ENCODE results near the gene UBE2G2.

UBE2G2 gene

DNA sequence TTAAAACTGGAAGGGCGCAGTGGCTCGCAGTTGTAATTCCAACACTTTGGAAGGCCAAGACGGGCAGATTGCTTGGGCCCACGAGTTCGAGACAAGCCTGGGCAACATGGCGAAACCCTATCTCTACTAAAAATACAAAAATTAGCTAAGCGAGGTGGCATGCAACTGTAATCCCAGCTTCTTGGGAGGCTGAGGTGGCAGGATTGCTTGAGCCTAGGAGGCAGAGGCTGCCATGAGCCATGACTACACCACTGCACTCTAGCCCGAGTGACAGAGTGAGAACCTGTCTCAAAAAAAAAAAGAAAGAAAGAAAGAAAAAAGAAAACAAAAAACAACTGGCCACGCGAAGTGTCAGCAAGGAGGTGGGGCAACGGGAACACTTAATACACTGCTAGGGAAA is 6.3 kb downstream of the UBE2G2 start:
- ATAC-seq = no peak
- TF ChIP-seq ZC3H10 (CRISPR knock-in tag; IDR thresholded peaks at IDR 0.05) (no peak), ZNF70 (CRISPR knock-in tag; IDR thresholded peaks at IDR 0.05) (no peak), ZNF565 (CRISPR knock-in tag; conservative IDR thresholded peaks at IDR 0.05; ENCODE audit: low read depth) (no peak), CSDC2 (CRISPR knock-in tag; IDR thresholded peaks at IDR 0.05) (no peak), OSR1 (CRISPR knock-in tag; IDR thresholded peaks at IDR 0.05) (no peak), ARNTL (CRISPR knock-in tag; IDR thresholded peaks at IDR 0.05; ENCODE audit: borderline replicate concordance, low read depth) (no peak), SNAI2 (CRISPR knock-in tag; IDR thresholded peaks at IDR 0.05) (no peak), ZFP30 (CRISPR knock-in tag; IDR thresholded peaks at IDR 0.05) (no peak), ZFP3 (CRISPR knock-in tag; IDR thresholded peaks at IDR 0.05) (no peak), GLIS3 (CRISPR knock-in tag; IDR thresholded peaks at IDR 0.05) (no peak), PPARA (CRISPR knock-in tag; IDR thresholded peaks at IDR 0.05; ENCODE audit: borderline replicate concordance) (no peak), TCF4 (CRISPR knock-in tag; IDR thresholded peaks at IDR 0.05; ENCODE audit: borderline replicate concordance) (no peak)
- TF ChIP-seq, protein P1, sequence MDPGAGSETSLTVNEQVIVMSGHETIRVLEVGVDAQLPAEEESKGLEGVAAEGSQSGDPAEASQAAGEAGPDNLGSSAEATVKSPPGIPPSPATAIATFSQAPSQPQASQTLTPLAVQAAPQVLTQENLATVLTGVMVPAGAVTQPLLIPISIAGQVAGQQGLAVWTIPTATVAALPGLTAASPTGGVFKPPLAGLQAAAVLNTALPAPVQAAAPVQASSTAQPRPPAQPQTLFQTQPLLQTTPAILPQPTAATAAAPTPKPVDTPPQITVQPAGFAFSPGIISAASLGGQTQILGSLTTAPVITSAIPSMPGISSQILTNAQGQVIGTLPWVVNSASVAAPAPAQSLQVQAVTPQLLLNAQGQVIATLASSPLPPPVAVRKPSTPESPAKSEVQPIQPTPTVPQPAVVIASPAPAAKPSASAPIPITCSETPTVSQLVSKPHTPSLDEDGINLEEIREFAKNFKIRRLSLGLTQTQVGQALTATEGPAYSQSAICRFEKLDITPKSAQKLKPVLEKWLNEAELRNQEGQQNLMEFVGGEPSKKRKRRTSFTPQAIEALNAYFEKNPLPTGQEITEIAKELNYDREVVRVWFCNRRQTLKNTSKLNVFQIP (CRISPR knock-in tag; IDR thresholded peaks at IDR 0.05; ENCODE audit: borderline replicate concordance, low read depth) = no peak
- TF ChIP-seq, protein P2, sequence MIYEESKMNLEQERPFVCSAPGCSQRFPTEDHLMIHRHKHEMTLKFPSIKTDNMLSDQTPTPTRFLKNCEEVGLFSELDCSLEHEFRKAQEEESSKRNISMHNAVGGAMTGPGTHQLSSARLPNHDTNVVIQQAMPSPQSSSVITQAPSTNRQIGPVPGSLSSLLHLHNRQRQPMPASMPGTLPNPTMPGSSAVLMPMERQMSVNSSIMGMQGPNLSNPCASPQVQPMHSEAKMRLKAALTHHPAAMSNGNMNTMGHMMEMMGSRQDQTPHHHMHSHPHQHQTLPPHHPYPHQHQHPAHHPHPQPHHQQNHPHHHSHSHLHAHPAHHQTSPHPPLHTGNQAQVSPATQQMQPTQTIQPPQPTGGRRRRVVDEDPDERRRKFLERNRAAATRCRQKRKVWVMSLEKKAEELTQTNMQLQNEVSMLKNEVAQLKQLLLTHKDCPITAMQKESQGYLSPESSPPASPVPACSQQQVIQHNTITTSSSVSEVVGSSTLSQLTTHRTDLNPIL (CRISPR knock-in tag; IDR thresholded peaks at IDR 0.05; ENCODE audit: low read depth) = no peak
- TF ChIP-seq, protein P3, sequence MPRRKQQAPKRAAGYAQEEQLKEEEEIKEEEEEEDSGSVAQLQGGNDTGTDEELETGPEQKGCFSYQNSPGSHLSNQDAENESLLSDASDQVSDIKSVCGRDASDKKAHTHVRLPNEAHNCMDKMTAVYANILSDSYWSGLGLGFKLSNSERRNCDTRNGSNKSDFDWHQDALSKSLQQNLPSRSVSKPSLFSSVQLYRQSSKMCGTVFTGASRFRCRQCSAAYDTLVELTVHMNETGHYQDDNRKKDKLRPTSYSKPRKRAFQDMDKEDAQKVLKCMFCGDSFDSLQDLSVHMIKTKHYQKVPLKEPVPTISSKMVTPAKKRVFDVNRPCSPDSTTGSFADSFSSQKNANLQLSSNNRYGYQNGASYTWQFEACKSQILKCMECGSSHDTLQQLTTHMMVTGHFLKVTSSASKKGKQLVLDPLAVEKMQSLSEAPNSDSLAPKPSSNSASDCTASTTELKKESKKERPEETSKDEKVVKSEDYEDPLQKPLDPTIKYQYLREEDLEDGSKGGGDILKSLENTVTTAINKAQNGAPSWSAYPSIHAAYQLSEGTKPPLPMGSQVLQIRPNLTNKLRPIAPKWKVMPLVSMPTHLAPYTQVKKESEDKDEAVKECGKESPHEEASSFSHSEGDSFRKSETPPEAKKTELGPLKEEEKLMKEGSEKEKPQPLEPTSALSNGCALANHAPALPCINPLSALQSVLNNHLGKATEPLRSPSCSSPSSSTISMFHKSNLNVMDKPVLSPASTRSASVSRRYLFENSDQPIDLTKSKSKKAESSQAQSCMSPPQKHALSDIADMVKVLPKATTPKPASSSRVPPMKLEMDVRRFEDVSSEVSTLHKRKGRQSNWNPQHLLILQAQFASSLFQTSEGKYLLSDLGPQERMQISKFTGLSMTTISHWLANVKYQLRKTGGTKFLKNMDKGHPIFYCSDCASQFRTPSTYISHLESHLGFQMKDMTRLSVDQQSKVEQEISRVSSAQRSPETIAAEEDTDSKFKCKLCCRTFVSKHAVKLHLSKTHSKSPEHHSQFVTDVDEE (CRISPR knock-in tag; IDR thresholded peaks at IDR 0.05) = no peak
- TF ChIP-seq, protein P4, sequence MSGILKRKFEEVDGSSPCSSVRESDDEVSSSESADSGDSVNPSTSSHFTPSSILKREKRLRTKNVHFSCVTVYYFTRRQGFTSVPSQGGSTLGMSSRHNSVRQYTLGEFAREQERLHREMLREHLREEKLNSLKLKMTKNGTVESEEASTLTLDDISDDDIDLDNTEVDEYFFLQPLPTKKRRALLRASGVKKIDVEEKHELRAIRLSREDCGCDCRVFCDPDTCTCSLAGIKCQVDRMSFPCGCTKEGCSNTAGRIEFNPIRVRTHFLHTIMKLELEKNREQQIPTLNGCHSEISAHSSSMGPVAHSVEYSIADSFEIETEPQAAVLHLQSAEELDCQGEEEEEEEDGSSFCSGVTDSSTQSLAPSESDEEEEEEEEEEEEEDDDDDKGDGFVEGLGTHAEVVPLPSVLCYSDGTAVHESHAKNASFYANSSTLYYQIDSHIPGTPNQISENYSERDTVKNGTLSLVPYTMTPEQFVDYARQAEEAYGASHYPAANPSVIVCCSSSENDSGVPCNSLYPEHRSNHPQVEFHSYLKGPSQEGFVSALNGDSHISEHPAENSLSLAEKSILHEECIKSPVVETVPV (CRISPR knock-in tag; IDR thresholded peaks at IDR 0.05) = no peak

DNA sequence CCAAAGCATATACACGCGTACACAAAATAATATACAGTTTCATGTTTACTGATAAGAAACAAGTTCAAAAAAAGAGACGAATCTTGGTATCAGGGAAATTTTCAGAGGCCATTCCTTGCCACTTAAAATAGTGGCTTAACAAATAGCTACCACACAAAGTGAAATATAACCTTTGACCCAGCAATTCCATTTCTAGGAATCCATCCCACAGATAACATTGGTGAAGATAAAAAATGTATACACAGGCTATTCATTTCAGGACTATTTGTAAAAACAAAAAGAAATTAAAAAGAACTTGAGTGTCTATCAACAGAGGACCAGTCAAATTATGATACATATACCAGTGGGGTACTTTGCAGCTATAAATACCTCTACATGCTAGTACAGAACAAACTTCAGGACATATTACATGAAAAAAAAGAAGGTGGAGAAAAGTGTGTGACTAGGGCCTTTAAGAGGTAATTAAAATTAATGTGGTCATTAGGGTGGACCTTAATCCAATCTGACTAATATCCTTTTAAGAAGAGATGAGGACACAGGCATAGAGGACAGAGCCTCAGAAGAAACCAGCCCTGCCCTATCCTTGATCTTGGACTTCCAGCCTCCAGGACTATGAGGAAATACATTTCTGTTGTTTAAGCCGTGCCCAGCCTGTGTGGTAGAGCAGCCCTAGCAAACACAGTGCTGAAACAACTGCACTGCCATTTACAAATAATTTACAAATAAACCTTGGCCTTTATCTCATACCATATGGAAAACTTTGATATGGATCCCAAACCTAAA is 7.8 kb downstream of the UBE2G2 start:
- ATAC-seq = no peak
- TF ChIP-seq ESRRG (CRISPR knock-in tag; IDR thresholded peaks at IDR 0.05) = no peak
- no peak for TF ChIP-seq SNAI2 (CRISPR knock-in tag; IDR thresholded peaks at IDR 0.05)
- TF ChIP-seq ZC3H10 (CRISPR knock-in tag; IDR thresholded peaks at IDR 0.05) = no peak
- no peak for TF ChIP-seq GLIS3 (CRISPR knock-in tag; IDR thresholded peaks at IDR 0.05)
- TF ChIP-seq BACH2 (CRISPR knock-in tag; IDR thresholded peaks at IDR 0.05; ENCODE audit: borderline replicate concordance) = no peak
- TF ChIP-seq, protein P3 (CRISPR knock-in tag; IDR thresholded peaks at IDR 0.05) = no peak

Data from SK-N-SH treated with all-trans-retinoic acid at 6 μM for 48 hours (cell line).